Measurements from ENCODE around the gene DUSP22. TPM values are rescaled to one million over a fixed set of nuclear protein-coding genes. Genes with fewer than 3 reads are reported as not detected.

Gene DUSP22
- total and polyA plus RNA-seq, 9 of the 15 experiments (the other 6 are each of a cell fraction or from before 2014, with no cell fraction given), result 9.3 to 19.4 (median 11.8) TPM

DNA sequence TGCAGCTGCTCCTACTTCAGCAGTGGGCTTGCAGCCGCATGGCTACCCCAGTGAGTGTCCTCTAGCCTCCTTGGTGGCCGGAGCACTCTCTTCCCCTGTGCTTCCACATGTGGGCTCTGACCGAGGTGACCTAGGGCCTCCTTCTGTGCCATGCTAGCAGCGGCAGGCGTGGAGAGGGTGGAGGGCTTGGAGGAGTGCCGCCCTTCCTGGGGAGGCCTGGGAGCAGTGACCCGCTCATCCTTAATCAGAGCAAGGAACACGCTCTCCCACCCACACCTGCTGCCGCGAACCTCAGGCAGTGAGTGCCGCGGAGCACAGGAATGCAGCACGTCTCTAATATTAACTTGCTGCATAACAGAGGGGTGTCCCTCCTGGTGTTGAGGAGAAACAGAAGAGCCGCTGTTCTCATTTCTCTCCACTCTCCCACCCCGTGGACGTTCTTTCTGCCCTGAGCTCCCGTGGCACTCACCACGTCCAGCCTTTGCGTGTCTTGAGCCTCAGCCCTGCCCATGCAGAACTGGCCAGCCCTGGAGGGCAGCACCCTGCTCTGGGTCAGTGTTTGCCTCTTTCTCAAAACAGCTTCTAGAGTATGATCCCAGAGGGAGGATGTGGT, 31.9 kb downstream of the DUSP22 start (continued):
- TF ChIP-seq RAD51 (IDR thresholded peaks at IDR 0.05; ENCODE audit: borderline replicate concordance, low read depth), result no peak

DNA sequence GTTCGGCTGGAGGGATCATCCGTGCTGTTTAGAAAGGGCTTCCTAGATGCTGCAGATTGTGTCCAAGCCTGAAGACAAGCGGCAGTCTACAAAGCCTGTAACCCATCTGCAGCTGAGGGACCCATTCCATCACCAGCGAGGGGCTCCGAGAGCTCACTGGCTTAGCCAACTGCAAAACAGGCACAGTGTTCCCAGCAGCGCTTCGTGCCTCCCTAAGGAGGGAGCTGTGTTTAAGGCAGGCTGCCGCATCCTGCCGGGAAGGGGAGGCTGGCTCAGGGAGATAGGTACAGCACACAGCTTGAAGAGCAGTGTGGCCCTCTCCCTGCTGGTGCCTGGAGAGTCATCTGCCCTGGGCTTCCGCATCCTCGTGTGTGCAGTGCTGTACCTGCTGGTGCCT, 32.4 kb downstream of the DUSP22 start:
- no peaks in the 10 kb centered on the region for H3K36me3 ChIP-seq (ENCODE audit: control insufficient read depth, insufficient read depth, low read length)
- ATAC-seq, result no peak
- no peaks in the 10 kb centered on the region for H3K9me1 ChIP-seq (ENCODE audit: control insufficient read depth, insufficient read depth, low read length)
- TF ChIP-seq SAFB2 (IDR thresholded peaks at IDR 0.05; ENCODE audit: borderline replicate concordance, low read depth, low read length, severe bottlenecking) (no peak), SMARCC2 (IDR thresholded peaks at IDR 0.05; ENCODE audit: low read depth) (no peak), SRSF1 (IDR thresholded peaks at IDR 0.05; ENCODE audit: low read depth, low read length) (no peak), GATA2 (CRISPR knock-in tag; IDR thresholded peaks at IDR 0.05) (no peak), HNRNPH1 (optimal IDR thresholded peaks at IDR 0.05; ENCODE audit: low read depth, low read length) (no peak), ZBED1 (IDR thresholded peaks at IDR 0.05) (no peak), ZNF282 (CRISPR knock-in tag; IDR thresholded peaks at IDR 0.05) (no peak), KAT7 (CRISPR knock-in tag; IDR thresholded peaks at IDR 0.05; ENCODE audit: borderline replicate concordance) (no peak), JUND (IDR thresholded peaks at IDR 0.05; ENCODE audit: borderline replicate concordance, low read depth, low read length) (no peak), JUND (tag; IDR thresholded peaks at IDR 0.05; ENCODE audit: borderline replicate concordance, low read depth, low read length) (no peak), ZNF76 (CRISPR knock-in tag; IDR thresholded peaks at IDR 0.05; ENCODE audit: borderline replicate concordance) (no peak)
- TF ChIP-seq, protein P1, sequence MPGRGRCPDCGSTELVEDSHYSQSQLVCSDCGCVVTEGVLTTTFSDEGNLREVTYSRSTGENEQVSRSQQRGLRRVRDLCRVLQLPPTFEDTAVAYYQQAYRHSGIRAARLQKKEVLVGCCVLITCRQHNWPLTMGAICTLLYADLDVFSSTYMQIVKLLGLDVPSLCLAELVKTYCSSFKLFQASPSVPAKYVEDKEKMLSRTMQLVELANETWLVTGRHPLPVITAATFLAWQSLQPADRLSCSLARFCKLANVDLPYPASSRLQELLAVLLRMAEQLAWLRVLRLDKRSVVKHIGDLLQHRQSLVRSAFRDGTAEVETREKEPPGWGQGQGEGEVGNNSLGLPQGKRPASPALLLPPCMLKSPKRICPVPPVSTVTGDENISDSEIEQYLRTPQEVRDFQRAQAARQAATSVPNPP (IDR thresholded peaks at IDR 0.05; ENCODE audit: borderline replicate concordance, insufficient read depth, insufficient read length), result no peak
- TF ChIP-seq, protein P2, sequence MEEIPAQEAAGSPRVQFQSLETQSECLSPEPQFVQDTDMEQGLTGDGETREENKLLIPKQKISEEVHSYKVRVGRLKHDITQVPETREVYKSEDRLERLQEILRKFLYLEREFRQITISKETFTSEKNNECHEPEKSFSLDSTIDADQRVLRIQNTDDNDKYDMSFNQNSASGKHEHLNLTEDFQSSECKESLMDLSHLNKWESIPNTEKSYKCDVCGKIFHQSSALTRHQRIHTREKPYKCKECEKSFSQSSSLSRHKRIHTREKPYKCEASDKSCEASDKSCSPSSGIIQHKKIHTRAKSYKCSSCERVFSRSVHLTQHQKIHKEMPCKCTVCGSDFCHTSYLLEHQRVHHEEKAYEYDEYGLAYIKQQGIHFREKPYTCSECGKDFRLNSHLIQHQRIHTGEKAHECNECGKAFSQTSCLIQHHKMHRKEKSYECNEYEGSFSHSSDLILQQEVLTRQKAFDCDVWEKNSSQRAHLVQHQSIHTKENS (CRISPR knock-in tag; IDR thresholded peaks at IDR 0.05), result no peak
- DNase-seq (ENCODE audit: extremely low read depth in 1 of 4, low spot score in 3 of 4), result no peak
- H3K4me1 ChIP-seq (replicated peaks in 1 of 2; ENCODE audit: control insufficient read depth in 2 of 2, insufficient read depth in 2 of 2, low read length in 2 of 2), result peaks cover 4 to 5% of the 10 kb centered on the region in 2 experiments; a peak in 3 of 5 replicates
- H3K27ac ChIP-seq (ENCODE audit: extremely low read depth, low read depth, low read length), result no peak overlapping the region
- POLR2A ChIA-PET, result interaction anchor here (1.4 to 3.2 kb wide), 2 partner anchors 8 to 13 kb away, joined by 4 to 15 read pairs; no protein-coding TSS in a partner anchor
- WGBS (ENCODE audit: insufficient coverage, low coverage, missing lambda C conversion rate), result 21% methylated on average over 11 of the region's 11 CpGs
- peaks cover 6 to 38% of the 10 kb centered on the region in 2 experiments; a peak in 4 of 5 replicates for H3K27me3 ChIP-seq (ENCODE audit: control insufficient read depth in 2 of 2, insufficient read depth in 2 of 2, low read length in 2 of 2)
- BruUV-seq (replicated peaks), result no TSS peak
- peaks cover 50% of the 10 kb centered on the region for H4K20me1 ChIP-seq (replicated peaks; ENCODE audit: control insufficient read depth, insufficient read depth, low read length)
- no peak overlapping the region for H3K9ac ChIP-seq (ENCODE audit: insufficient read depth in 1 of 2, low read depth in 2 of 2, low read length in 2 of 2)
- no peaks in the 10 kb centered on the region for H3K9me3 ChIP-seq (replicated peaks; ENCODE audit: control insufficient read depth, insufficient read depth, low read depth, low read length)
- no peaks in the 10 kb centered on the region for H3K79me2 ChIP-seq (ENCODE audit: control insufficient read depth, insufficient read depth, low read length)
- no peak overlapping the region for H2AFZ ChIP-seq (ENCODE audit: low read depth, low read length)
- in situ Hi-C loops (cut with MboI), result no loop called here
- no peak overlapping the region for H3K4me2 ChIP-seq (ENCODE audit: insufficient read depth, low read length)
- intact Hi-C loops (cut with micrococcal nuclease), result no loop called here
- CTCF ChIA-PET (ENCODE audit: low intra/inter-chr PET ratio), result no interaction called here
- FAIRE-seq, result no peak
- H3K4me3 ChIP-seq, result no peak overlapping the region
